ENCODE results near the gene TOX2.

DNA sequence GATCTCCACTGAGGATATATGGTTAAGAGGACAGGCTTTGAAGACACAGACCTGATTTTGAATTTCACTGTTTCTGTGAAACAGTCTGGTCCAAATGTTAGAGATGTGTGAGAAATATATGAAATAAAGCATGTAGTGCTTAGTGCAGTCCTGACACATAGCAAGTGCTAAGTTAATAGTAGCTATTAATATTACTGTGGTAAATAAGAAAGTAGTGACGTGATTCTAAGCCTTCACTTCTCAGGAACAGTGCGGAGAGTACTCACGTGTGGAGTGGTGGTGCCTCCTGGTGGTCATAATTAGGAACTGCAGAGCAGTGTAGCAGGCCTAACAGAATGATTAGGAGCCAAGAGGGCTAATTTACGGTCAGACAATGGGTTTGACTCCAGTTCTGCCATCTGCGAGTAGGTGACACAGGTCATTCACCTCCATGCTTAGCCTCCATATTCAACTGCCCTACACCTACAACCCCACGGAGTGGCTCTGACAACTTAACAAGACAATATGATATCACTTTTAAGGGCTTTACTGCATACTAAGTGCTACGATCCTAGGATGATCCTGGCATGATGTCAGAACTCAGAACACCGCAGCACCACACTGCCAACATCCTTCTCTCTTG, 166.1 kb downstream of the TOX2 start:
- TF ChIP-seq, protein P1, sequence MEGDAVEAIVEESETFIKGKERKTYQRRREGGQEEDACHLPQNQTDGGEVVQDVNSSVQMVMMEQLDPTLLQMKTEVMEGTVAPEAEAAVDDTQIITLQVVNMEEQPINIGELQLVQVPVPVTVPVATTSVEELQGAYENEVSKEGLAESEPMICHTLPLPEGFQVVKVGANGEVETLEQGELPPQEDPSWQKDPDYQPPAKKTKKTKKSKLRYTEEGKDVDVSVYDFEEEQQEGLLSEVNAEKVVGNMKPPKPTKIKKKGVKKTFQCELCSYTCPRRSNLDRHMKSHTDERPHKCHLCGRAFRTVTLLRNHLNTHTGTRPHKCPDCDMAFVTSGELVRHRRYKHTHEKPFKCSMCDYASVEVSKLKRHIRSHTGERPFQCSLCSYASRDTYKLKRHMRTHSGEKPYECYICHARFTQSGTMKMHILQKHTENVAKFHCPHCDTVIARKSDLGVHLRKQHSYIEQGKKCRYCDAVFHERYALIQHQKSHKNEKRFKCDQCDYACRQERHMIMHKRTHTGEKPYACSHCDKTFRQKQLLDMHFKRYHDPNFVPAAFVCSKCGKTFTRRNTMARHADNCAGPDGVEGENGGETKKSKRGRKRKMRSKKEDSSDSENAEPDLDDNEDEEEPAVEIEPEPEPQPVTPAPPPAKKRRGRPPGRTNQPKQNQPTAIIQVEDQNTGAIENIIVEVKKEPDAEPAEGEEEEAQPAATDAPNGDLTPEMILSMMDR (tag by site-specific recombination; IDR thresholded peaks at IDR 0.05): peak; percentile 92
- TF ChIP-seq ZNF473 (tag by site-specific recombination; IDR thresholded peaks at IDR 0.05) (no peak), ZNF354C (tag by site-specific recombination; IDR thresholded peaks at IDR 0.05; ENCODE audit: borderline replicate concordance, low read depth) (no peak), TCF7L2 (IDR thresholded peaks at IDR 0.05; ENCODE audit: borderline replicate concordance, low read depth, low read length) (no peak), ZBTB1 (tag by site-specific recombination; IDR thresholded peaks at IDR 0.05) (no peak), ZNF274 (IDR thresholded peaks at IDR 0.05; ENCODE audit: low read length) (no peak), ZNF274 (tag by site-specific recombination; IDR thresholded peaks at IDR 0.05; ENCODE audit: borderline replicate concordance) (no peak), ZNF560 (tag by site-specific recombination; IDR thresholded peaks at IDR 0.05; ENCODE audit: borderline replicate concordance) (no peak), ZNF114 (tag by site-specific recombination; IDR thresholded peaks at IDR 0.05) (no peak), ZBTB21 (tag by site-specific recombination; IDR thresholded peaks at IDR 0.05) (0 out of 2 replicates have a peak, but pooled peaks have one; percentile 18), ZNF510 (tag by site-specific recombination; IDR thresholded peaks at IDR 0.05; ENCODE audit: insufficient replicate concordance) (no peak), ZNF621 (tag by site-specific recombination; IDR thresholded peaks at IDR 0.05) (no peak)

Data from HEK293 (cell line).